B cell (primary cell): Measurements from ENCODE around the gene PHF19.

Source experiments
- CTCF ChIP-seq: fragments of 200-600 bp; IDR thresholded peaks from one replicate; pipeline ENCODE4 v1.8.0; 2022; ENCODE audit warnings: antibody characterized with exemption, mild to moderate bottlenecking
- EZH2 ChIP-seq: IDR thresholded peaks from 2 replicates; pipeline ENCODE4 v1.6.1; 2012; ENCODE audit warnings: borderline replicate concordance, low read depth, mild to moderate bottlenecking, moderate library complexity, low read length; ENCODE audit not compliant: insufficient read depth, poor library complexity, severe bottlenecking

DNA sequence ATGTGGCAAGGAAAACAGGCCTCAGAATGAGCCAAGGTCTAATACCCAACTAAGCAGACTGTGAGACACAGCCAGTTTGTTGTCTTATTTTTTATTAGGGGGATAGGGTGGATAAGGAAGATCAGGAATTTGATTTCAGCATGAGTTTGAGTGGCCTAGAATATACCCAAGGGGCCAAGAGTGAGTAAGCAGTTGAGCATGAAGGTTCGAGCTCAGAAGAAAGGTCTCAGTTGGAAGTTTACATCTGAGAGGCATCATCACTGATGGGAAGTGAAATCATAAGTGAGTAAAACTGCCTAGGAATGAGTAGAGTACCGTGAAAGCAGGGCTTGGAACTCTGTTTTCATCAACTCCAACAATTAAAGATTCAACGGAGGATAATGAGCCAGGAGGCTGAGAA lies 46.8 kb downstream of the PHF19 start:
- no peak for TF ChIP-seq EZH2
- no peak for TF ChIP-seq CTCF
